GM12878 (cell line): ENCODE results near the gene UNC119B. TPM values are rescaled to one million over a fixed set of nuclear protein-coding genes. Genes with fewer than 3 reads are reported as not detected.

Experiments
- BCL11A ChIP-seq: IDR thresholded peaks from 2 replicates; pipeline ENCODE4 v1.6.1; 2011; ENCODE audit warnings: low read depth, low read length
- BMI1 ChIP-seq: fragments of 450-650 bp; IDR thresholded peaks from 2 replicates; pipeline ENCODE4 v1.6.1; 2016; ENCODE audit warnings: mild to moderate bottlenecking, moderate library complexity, borderline replicate concordance
- CHD2 ChIP-seq: IDR thresholded peaks from 2 replicates; pipeline ENCODE4 v1.6.1; 2011; ENCODE audit warnings: low read depth, low read length, improper control_type of control experiment, borderline replicate concordance
- CHD4 ChIP-seq: fragments of 200-600 bp; sonication (generic); IDR thresholded peaks from 2 replicates; pipeline ENCODE4 v1.6.1; 2016; ENCODE audit warnings: mild to moderate bottlenecking
- EP300 ChIP-seq, 2 experiments: fragments of 150-350 bp in 1 of 2; IDR thresholded peaks; 2 replicates each; pipeline ENCODE4 v1.6.1; 2011 to 2012; ENCODE audit warnings: low read depth in 2 of 2, low read length in 2 of 2, borderline replicate concordance in 1 of 2, improper control_type of control experiment in 1 of 2, inconsistent platforms in 1 of 2; ENCODE audit not compliant: control insufficient read depth in 1 of 2
- JUNB ChIP-seq: IDR thresholded peaks from 2 replicates; pipeline ENCODE4 v1.6.1; 2016; ENCODE audit warnings: antibody characterized with exemption, mild to moderate bottlenecking
- KAT2A ChIP-seq: conservative IDR thresholded peaks from 2 replicates; pipeline ENCODE4 v1.6.1; 2011; ENCODE audit warnings: low read depth, low read length; ENCODE audit not compliant: control insufficient read depth
- STAT1 ChIP-seq: fragments of 450-650 bp; conservative IDR thresholded peaks from 2 replicates; pipeline ENCODE4 v1.6.1; 2014; ENCODE audit warnings: antibody characterized with exemption, mild to moderate bottlenecking
- YBX1 ChIP-seq: fragments of 450-650 bp; IDR thresholded peaks from 2 replicates; pipeline ENCODE4 v1.6.1; 2016; ENCODE audit warnings: antibody characterized with exemption
- polyA plus RNA-seq, 11 experiments: library from polyadenylated mRNA; depleted of rRNA in 4 of 11; unstranded in 6 of 11; stranded (reverse) in 5 of 11; fragments of >200 nt; fragmentation: Nextera tagmentation in 4 of 11; fragmentation: Illumina TruSeq in 1 of 11; extraction: Ambion mirVana in 4 of 11; extraction: Trizol in 1 of 11; gene quantifications; 1 replicate in 1 of 11; 2 replicates in 10 of 11; pipeline versions ENCODE4 v1.2.1 to v1.2.3, GENCODE V29; 2011 to 2016; ENCODE audit warnings: inconsistent platforms in 2 of 11, missing spikeins in 2 of 11, low read depth in 1 of 11
- total RNA-seq, 4 experiments: library from RNA; depleted of rRNA in 3 of 4; stranded (reverse); fragments of >200 nt in 3 of 4; fragmentation: Illumina TruSeq in 1 of 4; extraction: Trizol in 1 of 4; gene quantifications; 2 replicates each; pipeline versions ENCODE4 v1.2.1 to v1.2.3, GENCODE V29; 2013 to 2021
- TF ChIP-seq, protein P1 (sequence below): fragments of 450-650 bp; IDR thresholded peaks from 2 replicates; pipeline ENCODE4 v1.6.1; 2017; ENCODE audit warnings: antibody characterized with exemption, mild to moderate bottlenecking, moderate library complexity
- TF ChIP-seq, protein P2 (sequence below): fragments of 450-650 bp; IDR thresholded peaks from 2 replicates; pipeline ENCODE4 v1.6.1; 2016; ENCODE audit warnings: mild to moderate bottlenecking
- TF ChIP-seq, protein P3 (sequence below): IDR thresholded peaks from 2 replicates; pipeline ENCODE4 v1.6.1; 2012; ENCODE audit warnings: mild to moderate bottlenecking, low read depth, low read length
- TF ChIP-seq, protein P4 (sequence below): fragments of 450-650 bp; IDR thresholded peaks from 2 replicates; pipeline ENCODE4 v1.6.1; 2018; ENCODE audit warnings: borderline replicate concordance, mild to moderate bottlenecking; ENCODE audit not compliant: partially characterized antibody
- TF ChIP-seq, protein P5 (sequence below): fragments of 150-350 bp; IDR thresholded peaks from 2 replicates; pipeline ENCODE4 v1.6.1; 2014; ENCODE audit warnings: mild to moderate bottlenecking, low read depth, low read length
- TF ChIP-seq, protein P6 (sequence below): fragments of 450-650 bp; IDR thresholded peaks from 2 replicates; pipeline ENCODE4 v1.6.1; 2017; ENCODE audit warnings: low read depth, mild to moderate bottlenecking, moderate library complexity

The UNC119B gene
- total and polyA plus RNA-seq, 10 of the 15 experiments (the other 5 are each of a cell fraction or from before 2014, with no cell fraction given): 4.3 to 31.5 (median 10.5) TPM

DNA sequence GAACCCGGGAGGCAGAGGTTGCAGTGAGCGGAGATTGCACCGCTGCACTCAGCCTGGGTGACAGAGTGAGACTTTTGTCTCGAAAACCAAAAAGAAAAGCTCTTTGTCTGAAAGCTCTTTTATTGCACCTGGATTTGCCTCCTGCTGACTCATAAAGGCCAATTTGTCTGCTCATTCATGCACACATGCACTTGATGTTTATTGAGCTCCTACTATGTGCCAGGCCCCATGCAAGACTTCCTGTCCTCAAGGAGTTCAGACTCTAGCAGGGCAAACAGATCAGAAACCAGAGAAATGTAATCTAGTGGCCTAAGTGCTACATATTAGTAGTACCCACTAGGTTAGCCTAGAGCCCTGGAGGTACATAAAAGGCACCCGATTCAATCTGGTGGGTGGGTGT lies 39.6 kb upstream of the UNC119B start (continued):
- TF ChIP-seq, protein P1, sequence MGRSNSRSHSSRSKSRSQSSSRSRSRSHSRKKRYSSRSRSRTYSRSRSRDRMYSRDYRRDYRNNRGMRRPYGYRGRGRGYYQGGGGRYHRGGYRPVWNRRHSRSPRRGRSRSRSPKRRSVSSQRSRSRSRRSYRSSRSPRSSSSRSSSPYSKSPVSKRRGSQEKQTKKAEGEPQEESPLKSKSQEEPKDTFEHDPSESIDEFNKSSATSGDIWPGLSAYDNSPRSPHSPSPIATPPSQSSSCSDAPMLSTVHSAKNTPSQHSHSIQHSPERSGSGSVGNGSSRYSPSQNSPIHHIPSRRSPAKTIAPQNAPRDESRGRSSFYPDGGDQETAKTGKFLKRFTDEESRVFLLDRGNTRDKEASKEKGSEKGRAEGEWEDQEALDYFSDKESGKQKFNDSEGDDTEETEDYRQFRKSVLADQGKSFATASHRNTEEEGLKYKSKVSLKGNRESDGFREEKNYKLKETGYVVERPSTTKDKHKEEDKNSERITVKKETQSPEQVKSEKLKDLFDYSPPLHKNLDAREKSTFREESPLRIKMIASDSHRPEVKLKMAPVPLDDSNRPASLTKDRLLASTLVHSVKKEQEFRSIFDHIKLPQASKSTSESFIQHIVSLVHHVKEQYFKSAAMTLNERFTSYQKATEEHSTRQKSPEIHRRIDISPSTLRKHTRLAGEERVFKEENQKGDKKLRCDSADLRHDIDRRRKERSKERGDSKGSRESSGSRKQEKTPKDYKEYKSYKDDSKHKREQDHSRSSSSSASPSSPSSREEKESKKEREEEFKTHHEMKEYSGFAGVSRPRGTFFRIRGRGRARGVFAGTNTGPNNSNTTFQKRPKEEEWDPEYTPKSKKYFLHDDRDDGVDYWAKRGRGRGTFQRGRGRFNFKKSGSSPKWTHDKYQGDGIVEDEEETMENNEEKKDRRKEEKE: no peak
- TF ChIP-seq BMI1 (no peak), STAT1 (no peak), EP300 (IDR thresholded peaks at IDR 0.05; ENCODE audit: borderline replicate concordance in 1 of 2, control insufficient read depth in 1 of 2, low read depth in 2 of 2, low read length in 2 of 2) (peak in 1 of 2 experiments; percentile 73; a peak in 1 of 4 replicates), YBX1 (no peak), CHD2 (no peak), JUNB (peak; percentile 73), BCL11A (peak; percentile 79), CHD4 (no peak), KAT2A (no peak)
- TF ChIP-seq, protein P2, sequence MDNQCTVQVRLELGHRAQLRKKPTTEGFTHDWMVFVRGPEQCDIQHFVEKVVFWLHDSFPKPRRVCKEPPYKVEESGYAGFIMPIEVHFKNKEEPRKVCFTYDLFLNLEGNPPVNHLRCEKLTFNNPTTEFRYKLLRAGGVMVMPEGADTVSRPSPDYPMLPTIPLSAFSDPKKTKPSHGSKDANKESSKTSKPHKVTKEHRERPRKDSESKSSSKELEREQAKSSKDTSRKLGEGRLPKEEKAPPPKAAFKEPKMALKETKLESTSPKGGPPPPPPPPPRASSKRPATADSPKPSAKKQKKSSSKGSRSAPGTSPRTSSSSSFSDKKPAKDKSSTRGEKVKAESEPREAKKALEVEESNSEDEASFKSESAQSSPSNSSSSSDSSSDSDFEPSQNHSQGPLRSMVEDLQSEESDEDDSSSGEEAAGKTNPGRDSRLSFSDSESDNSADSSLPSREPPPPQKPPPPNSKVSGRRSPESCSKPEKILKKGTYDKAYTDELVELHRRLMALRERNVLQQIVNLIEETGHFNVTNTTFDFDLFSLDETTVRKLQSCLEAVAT: 0 out of 2 replicates have a peak, but pooled peaks have one; percentile 26
- TF ChIP-seq, protein P3, sequence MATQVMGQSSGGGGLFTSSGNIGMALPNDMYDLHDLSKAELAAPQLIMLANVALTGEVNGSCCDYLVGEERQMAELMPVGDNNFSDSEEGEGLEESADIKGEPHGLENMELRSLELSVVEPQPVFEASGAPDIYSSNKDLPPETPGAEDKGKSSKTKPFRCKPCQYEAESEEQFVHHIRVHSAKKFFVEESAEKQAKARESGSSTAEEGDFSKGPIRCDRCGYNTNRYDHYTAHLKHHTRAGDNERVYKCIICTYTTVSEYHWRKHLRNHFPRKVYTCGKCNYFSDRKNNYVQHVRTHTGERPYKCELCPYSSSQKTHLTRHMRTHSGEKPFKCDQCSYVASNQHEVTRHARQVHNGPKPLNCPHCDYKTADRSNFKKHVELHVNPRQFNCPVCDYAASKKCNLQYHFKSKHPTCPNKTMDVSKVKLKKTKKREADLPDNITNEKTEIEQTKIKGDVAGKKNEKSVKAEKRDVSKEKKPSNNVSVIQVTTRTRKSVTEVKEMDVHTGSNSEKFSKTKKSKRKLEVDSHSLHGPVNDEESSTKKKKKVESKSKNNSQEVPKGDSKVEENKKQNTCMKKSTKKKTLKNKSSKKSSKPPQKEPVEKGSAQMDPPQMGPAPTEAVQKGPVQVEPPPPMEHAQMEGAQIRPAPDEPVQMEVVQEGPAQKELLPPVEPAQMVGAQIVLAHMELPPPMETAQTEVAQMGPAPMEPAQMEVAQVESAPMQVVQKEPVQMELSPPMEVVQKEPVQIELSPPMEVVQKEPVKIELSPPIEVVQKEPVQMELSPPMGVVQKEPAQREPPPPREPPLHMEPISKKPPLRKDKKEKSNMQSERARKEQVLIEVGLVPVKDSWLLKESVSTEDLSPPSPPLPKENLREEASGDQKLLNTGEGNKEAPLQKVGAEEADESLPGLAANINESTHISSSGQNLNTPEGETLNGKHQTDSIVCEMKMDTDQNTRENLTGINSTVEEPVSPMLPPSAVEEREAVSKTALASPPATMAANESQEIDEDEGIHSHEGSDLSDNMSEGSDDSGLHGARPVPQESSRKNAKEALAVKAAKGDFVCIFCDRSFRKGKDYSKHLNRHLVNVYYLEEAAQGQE: no peak
- TF ChIP-seq, protein P4, sequence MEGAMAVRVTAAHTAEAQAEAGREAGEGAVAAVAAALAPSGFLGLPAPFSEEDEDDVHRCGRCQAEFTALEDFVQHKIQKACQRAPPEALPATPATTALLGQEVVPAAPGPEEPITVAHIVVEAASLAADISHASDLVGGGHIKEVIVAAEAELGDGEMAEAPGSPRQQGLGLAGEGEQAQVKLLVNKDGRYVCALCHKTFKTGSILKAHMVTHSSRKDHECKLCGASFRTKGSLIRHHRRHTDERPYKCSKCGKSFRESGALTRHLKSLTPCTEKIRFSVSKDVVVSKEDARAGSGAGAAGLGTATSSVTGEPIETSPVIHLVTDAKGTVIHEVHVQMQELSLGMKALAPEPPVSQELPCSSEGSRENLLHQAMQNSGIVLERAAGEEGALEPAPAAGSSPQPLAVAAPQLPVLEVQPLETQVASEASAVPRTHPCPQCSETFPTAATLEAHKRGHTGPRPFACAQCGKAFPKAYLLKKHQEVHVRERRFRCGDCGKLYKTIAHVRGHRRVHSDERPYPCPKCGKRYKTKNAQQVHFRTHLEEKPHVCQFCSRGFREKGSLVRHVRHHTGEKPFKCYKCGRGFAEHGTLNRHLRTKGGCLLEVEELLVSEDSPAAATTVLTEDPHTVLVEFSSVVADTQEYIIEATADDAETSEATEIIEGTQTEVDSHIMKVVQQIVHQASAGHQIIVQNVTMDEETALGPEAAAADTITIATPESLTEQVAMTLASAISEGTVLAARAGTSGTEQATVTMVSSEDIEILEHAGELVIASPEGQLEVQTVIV: no peak
- TF ChIP-seq, protein P5, sequence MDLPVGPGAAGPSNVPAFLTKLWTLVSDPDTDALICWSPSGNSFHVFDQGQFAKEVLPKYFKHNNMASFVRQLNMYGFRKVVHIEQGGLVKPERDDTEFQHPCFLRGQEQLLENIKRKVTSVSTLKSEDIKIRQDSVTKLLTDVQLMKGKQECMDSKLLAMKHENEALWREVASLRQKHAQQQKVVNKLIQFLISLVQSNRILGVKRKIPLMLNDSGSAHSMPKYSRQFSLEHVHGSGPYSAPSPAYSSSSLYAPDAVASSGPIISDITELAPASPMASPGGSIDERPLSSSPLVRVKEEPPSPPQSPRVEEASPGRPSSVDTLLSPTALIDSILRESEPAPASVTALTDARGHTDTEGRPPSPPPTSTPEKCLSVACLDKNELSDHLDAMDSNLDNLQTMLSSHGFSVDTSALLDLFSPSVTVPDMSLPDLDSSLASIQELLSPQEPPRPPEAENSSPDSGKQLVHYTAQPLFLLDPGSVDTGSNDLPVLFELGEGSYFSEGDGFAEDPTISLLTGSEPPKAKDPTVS: no peak
- TF ChIP-seq, protein P6, sequence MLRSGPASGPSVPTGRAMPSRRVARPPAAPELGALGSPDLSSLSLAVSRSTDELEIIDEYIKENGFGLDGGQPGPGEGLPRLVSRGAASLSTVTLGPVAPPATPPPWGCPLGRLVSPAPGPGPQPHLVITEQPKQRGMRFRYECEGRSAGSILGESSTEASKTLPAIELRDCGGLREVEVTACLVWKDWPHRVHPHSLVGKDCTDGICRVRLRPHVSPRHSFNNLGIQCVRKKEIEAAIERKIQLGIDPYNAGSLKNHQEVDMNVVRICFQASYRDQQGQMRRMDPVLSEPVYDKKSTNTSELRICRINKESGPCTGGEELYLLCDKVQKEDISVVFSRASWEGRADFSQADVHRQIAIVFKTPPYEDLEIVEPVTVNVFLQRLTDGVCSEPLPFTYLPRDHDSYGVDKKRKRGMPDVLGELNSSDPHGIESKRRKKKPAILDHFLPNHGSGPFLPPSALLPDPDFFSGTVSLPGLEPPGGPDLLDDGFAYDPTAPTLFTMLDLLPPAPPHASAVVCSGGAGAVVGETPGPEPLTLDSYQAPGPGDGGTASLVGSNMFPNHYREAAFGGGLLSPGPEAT: 0 out of 2 replicates have a peak, but pooled peaks have one; percentile 35
